Measurements from ENCODE around the gene CTCF. TPM values are rescaled to one million over a fixed set of nuclear protein-coding genes. Genes with fewer than 3 reads are reported as not detected.

The CTCF gene
- total and polyA plus RNA-seq, 3 experiments from 2014 or later, result 65.4 to 67.4 (median 66.4) TPM

DNA sequence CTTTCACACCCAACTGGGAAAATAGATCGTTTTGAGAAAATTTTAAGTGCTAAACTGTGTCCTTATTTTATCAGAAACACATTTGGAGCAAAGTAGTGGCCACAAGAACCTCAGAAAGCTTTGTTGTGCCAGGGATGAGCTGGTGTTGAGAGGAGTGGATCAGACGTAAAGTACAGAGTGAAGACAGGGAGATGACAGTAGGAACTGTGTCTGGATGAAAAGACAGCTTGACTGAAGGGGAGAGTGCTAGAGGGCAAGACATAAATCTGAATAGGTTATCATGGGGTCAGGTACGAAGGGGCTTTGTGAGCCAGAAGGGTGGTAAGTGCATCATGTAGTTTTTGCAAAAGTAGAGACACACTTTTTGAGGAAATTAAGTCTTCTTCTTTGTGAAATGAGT is 43.3 kb downstream of the CTCF start:
- Mint-ChIP-seq H3K27me3 (no peaks in the 10 kb centered on the region), H3K27ac (peak overlapping the region in 4 of 8 donors; percentile 21 to 59 (median 50))

DNA sequence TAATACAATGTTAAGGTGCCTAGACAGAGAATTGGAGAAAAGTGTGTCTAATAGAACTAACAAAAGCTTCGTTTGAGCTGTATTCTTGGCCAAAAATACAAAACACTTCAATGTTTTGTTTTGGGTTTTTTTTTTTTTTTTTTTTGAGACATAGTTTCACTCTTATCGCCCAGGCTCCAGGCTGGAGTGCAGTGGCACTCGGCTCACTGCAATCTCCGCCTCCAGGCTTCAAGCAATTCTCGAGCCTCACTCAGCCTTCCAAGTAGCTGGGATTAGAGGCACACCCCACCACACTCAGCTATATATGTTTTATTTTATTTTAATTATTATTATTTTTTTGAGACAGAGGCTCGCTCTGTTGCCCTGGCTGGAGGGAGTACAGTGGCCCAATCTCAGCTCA is 44.3 kb downstream of the CTCF start:
- H3K4me3 Mint-ChIP-seq, result no peak overlapping the region
- H3K9me3 Mint-ChIP-seq, result no peaks in the 10 kb centered on the region
- CTCF ChIA-PET, result interaction anchor here (0.8 kb wide), 1 partner anchor 111 kb away, joined by 3 read pairs; no protein-coding TSS in a partner anchor
- no peak overlapping the region for H3K27ac ChIP-seq (ENCODE audit: low read depth, low read length)
- no peaks in the 10 kb centered on the region for H3K27me3 ChIP-seq (ENCODE audit: insufficient read depth, low read length, poor library complexity, severe bottlenecking)
- peaks cover 0 to 24% (median 3%) of the 10 kb centered on the region in 3 donors for H3K36me3 Mint-ChIP-seq
- peak overlapping the region in 2 of 8 donors; percentile 12 to 78 for H3K27ac Mint-ChIP-seq
- H3K9me3 ChIP-seq (ENCODE audit: low read length), result no peaks in the 10 kb centered on the region
- POLR2A ChIA-PET, result interaction anchor here (0.7 kb wide), 1 partner anchor 51 kb away, joined by 6 read pairs; no protein-coding TSS in a partner anchor
- peaks cover 15 to 27% (median 21%) of the 10 kb centered on the region in 3 donors for H3K4me1 Mint-ChIP-seq
- H3K36me3 ChIP-seq (ENCODE audit: insufficient read depth, low read length), result peaks cover 9% of the 10 kb centered on the region
- H3K4me3 ChIP-seq (ENCODE audit: low read length), result no peak overlapping the region
- no peak for DNase-seq
- no peaks in the 10 kb centered on the region for H3K27me3 Mint-ChIP-seq
- H3K4me1 ChIP-seq (ENCODE audit: insufficient read depth, low read length), result no peaks in the 10 kb centered on the region

More for the DNA sequence above, 43.3 kb downstream of the CTCF start:
- Mint-ChIP-seq H3K4me3 (no peak overlapping the region), H3K36me3 (peaks cover 0 to 14% (median 3%) of the 10 kb centered on the region in 3 donors), H3K9me3 (no peaks in the 10 kb centered on the region), H3K4me1 (peaks cover 19 to 36% (median 27%) of the 10 kb centered on the region in 3 donors)
- Histone ChIP-seq H3K27ac (ENCODE audit: low read depth, low read length) (no peak overlapping the region), H3K4me1 (ENCODE audit: insufficient read depth, low read length) (no peaks in the 10 kb centered on the region), H3K9me3 (ENCODE audit: low read length) (no peaks in the 10 kb centered on the region), H3K36me3 (ENCODE audit: insufficient read depth, low read length) (no peaks in the 10 kb centered on the region), H3K27me3 (ENCODE audit: insufficient read depth, low read length, poor library complexity, severe bottlenecking) (no peaks in the 10 kb centered on the region), H3K4me3 (ENCODE audit: low read length) (no peak overlapping the region)
- no peak for DNase-seq
- ChIA-PET POLR2A (no interaction called here), CTCF (no interaction called here)

DNA sequence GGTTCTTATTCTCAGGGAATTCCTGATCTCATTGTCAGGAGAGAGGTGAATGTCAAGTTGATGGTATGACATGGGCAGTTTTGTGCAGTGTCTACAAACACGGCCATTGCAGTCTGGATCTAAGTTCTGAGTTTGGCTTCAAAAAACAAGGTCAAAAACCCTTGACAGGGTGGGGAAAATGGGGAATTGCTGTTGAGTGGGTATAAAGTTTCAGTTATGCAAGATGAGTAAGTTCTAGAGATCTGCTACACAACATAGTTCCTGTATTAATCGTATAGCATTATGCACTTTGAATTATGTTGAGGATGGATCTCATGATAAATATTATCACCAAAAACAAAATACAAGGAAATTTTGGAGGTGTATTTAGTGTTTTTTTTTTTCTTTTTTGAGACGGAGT is 46.0 kb downstream of the CTCF start:
- Mint-ChIP-seq H3K27ac (peak overlapping the region in 1 of 8 donors; percentile 40), H3K4me3 (peak overlapping the region in 1 of 7 donors; percentile 10), H3K27me3 (no peaks in the 10 kb centered on the region), H3K36me3 (peaks cover 0 to 42% (median 9%) of the 10 kb centered on the region in 3 donors), H3K9me3 (no peaks in the 10 kb centered on the region), H3K4me1 (peaks cover 15 to 21% (median 20%) of the 10 kb centered on the region in 3 donors)
- DNase-seq, result no peak
- ChIA-PET POLR2A (no interaction called here), CTCF (no interaction called here)
- Histone ChIP-seq H3K27me3 (ENCODE audit: insufficient read depth, low read length, poor library complexity, severe bottlenecking) (no peaks in the 10 kb centered on the region), H3K36me3 (ENCODE audit: insufficient read depth, low read length) (peaks cover 17% of the 10 kb centered on the region), H3K4me3 (ENCODE audit: low read length) (no peak overlapping the region), H3K9me3 (ENCODE audit: low read length) (no peaks in the 10 kb centered on the region), H3K4me1 (ENCODE audit: insufficient read depth, low read length) (no peaks in the 10 kb centered on the region), H3K27ac (ENCODE audit: low read depth, low read length) (no peak overlapping the region)

DNA sequence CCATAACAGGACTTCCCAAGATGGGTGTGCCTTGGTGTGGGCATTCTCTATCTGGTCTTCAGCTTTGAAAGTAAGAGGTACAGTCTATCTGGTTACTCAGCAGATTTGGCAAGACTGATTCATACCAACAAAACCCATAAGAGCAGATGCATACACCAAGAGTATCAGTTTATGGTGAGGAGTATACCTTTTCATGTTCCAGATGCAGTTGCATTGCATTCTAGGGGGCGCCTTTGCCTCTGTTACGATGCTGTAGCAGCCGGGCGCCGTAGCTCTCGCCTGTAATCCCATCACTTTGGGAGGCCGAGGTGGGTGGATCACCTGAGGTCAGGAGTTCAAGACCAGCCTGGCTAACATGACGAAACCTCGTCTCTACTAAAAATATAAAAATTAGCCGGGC is 51.5 kb downstream of the CTCF start:
- CTCF ChIA-PET, result interaction anchor here (0.6 to 1.5 kb wide), 3 partner anchors 11 to 48 kb away, joined by 3 read pairs; partner anchors contain the start of gene CARMIL2
- H3K4me3 Mint-ChIP-seq, result no peak overlapping the region
- Histone ChIP-seq H3K9me3 (ENCODE audit: low read length) (no peaks in the 10 kb centered on the region), H3K27ac (ENCODE audit: low read depth, low read length) (no peak overlapping the region), H3K4me3 (ENCODE audit: low read length) (no peak overlapping the region), H3K4me1 (ENCODE audit: insufficient read depth, low read length) (no peaks in the 10 kb centered on the region), H3K36me3 (ENCODE audit: insufficient read depth, low read length) (peaks cover 31% of the 10 kb centered on the region), H3K27me3 (ENCODE audit: insufficient read depth, low read length, poor library complexity, severe bottlenecking) (no peaks in the 10 kb centered on the region)
- POLR2A ChIA-PET, result no interaction called here
- no peaks in the 10 kb centered on the region for H3K27me3 Mint-ChIP-seq
- peak overlapping the region in 1 of 8 donors; percentile 58 for H3K27ac Mint-ChIP-seq
- H3K9me3 Mint-ChIP-seq, result no peaks in the 10 kb centered on the region
- H3K4me1 Mint-ChIP-seq, result peaks cover 0 to 1% (median 0%) of the 10 kb centered on the region in 3 donors
- no peak for DNase-seq
- peaks cover 9 to 77% (median 19%) of the 10 kb centered on the region in 3 donors for H3K36me3 Mint-ChIP-seq

DNA sequence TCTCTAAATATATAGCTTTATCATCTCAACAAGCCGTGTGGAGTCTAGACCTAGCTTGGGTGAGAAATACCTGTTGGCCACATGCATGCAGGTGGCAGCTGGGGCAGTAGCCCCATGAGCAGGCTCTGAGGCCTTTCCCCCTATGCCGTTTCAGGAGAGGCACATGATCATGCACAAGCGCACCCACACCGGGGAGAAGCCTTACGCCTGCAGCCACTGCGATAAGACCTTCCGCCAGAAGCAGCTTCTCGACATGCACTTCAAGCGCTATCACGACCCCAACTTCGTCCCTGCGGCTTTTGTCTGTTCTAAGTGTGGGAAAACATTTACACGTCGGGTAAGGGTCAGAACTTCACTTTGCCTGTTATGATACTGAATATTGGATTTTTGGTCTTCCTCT is 65.9 kb downstream of the CTCF start:
- H3K27me3 Mint-ChIP-seq, result no peaks in the 10 kb centered on the region

DNA sequence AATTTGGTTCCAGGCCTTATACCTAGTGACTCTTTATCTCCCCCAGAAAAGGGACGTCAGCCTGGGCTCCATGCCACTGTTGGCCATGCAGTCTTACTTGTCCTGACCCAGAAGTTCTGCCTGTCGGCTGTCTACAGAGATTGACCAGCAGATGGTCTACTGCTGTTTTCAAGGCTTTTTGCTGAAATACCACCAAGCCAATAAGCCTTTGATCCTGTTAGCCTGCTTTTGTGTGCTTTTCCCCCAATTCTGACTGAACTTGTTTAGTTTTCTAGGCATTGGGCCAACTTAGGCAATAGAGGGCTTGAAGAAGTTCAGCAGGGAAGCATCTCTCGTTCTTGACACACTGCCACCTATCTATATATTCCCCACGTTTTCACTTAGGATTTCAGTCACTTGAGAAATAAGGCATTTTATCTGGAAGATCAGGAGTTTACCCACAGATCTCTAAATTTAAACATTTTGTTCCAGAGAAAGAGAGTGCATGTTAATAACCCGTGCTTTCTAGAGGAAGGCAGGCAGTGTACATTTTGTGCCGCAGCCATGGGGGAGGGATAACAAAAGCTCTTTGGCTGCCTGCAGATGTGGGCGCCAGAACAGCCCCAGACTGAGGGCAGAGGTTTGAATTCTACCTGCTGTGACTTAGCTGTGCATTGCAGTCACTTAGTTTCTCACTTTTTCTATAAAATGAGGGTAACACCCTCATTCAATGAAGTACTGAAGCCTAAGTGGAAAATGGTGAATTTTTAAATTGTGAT is 70.3 kb downstream of the CTCF start:
- POLR2A ChIA-PET, result no interaction called here
- H3K9me3 ChIP-seq (ENCODE audit: low read length), result no peaks in the 10 kb centered on the region
- H3K36me3 Mint-ChIP-seq, result peaks cover 0 to 74% (median 17%) of the 10 kb centered on the region in 3 donors
- no peaks in the 10 kb centered on the region for H3K4me1 ChIP-seq (ENCODE audit: insufficient read depth, low read length)
- no peak for DNase-seq
- H3K27ac ChIP-seq (ENCODE audit: low read depth, low read length), result no peak overlapping the region
- peaks cover 0 to 4% (median 0%) of the 10 kb centered on the region in 3 donors for H3K4me1 Mint-ChIP-seq
- H3K27ac Mint-ChIP-seq, result peak overlapping the region in 3 of 8 donors; percentile 51 to 61 (median 54)
- CTCF ChIA-PET, result interaction anchor here (0.7 to 1.4 kb wide), 3 partner anchors 12 to 86 kb away, joined by 4 read pairs; partner anchors contain the start of gene CARMIL2
- no peak overlapping the region for H3K4me3 Mint-ChIP-seq
- H3K9me3 Mint-ChIP-seq, result no peaks in the 10 kb centered on the region
- H3K36me3 ChIP-seq (ENCODE audit: insufficient read depth, low read length), result peaks cover 41% of the 10 kb centered on the region
- no peaks in the 10 kb centered on the region for H3K27me3 ChIP-seq (ENCODE audit: insufficient read depth, low read length, poor library complexity, severe bottlenecking)
- no peaks in the 10 kb centered on the region for H3K27me3 Mint-ChIP-seq
- no peak overlapping the region for H3K4me3 ChIP-seq (ENCODE audit: low read length)

More for the DNA sequence above, 65.9 kb downstream of the CTCF start:
- no peak overlapping the region for H3K4me3 Mint-ChIP-seq
- peaks cover 0 to 4% (median 0%) of the 10 kb centered on the region in 3 donors for H3K4me1 Mint-ChIP-seq
- Histone ChIP-seq H3K27me3 (ENCODE audit: insufficient read depth, low read length, poor library complexity, severe bottlenecking) (no peaks in the 10 kb centered on the region), H3K4me3 (ENCODE audit: low read length) (no peak overlapping the region), H3K9me3 (ENCODE audit: low read length) (no peaks in the 10 kb centered on the region), H3K27ac (ENCODE audit: low read depth, low read length) (no peak overlapping the region), H3K4me1 (ENCODE audit: insufficient read depth, low read length) (no peaks in the 10 kb centered on the region), H3K36me3 (ENCODE audit: insufficient read depth, low read length) (peaks cover 54% of the 10 kb centered on the region)
- ChIA-PET POLR2A (interaction anchor here (0.6 kb wide), 1 partner anchor 311 kb away, joined by 8 read pairs; no protein-coding TSS in a partner anchor), CTCF (interaction anchor here (1.1 to 1.7 kb wide), 6 partner anchors 12 to 188 kb away, joined by 3 to 8 read pairs (median 3); no protein-coding TSS in a partner anchor)
- peak overlapping the region in 1 of 8 donors; percentile 44 for H3K27ac Mint-ChIP-seq
- no peaks in the 10 kb centered on the region for H3K9me3 Mint-ChIP-seq
- peaks cover 0 to 72% (median 22%) of the 10 kb centered on the region in 3 donors for H3K36me3 Mint-ChIP-seq
- DNase-seq, result no peak

DNA sequence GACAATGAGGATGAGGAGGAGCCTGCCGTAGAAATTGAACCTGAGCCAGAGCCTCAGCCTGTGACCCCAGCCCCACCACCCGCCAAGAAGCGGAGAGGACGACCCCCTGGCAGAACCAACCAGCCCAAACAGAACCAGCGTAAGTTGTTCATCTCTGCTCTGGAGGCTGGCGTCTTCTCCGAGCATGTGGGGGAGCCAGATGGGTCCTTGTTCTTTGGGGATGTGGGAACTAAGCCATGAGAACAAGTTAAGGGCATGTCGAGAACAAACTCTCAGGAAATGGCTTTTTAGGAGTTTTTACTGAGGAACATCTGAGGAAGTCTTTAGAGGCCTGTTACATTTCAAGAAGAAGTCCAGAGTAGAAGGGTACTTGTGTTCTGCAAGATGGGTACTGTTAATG is 74.4 kb downstream of the CTCF start:
- H3K4me1 ChIP-seq (ENCODE audit: insufficient read depth, low read length), result no peaks in the 10 kb centered on the region
- H3K27me3 ChIP-seq (ENCODE audit: insufficient read depth, low read length, poor library complexity, severe bottlenecking), result no peaks in the 10 kb centered on the region
- ChIA-PET CTCF (interaction anchor here (1.5 to 13.0 kb wide), 3 partner anchors 88 to 115 kb away, joined by 4 to 235 read pairs (median 5); no protein-coding TSS in a partner anchor), POLR2A (no interaction called here)
- H3K4me3 Mint-ChIP-seq, result no peak overlapping the region
- H3K4me3 ChIP-seq (ENCODE audit: low read length), result no peak overlapping the region
- H3K9me3 Mint-ChIP-seq, result no peaks in the 10 kb centered on the region
- H3K36me3 ChIP-seq (ENCODE audit: insufficient read depth, low read length), result peaks cover 20% of the 10 kb centered on the region
- no peak overlapping the region for H3K27ac ChIP-seq (ENCODE audit: low read depth, low read length)
- DNase-seq, result no peak
- peak overlapping the region in 1 of 8 donors; percentile 17 for H3K27ac Mint-ChIP-seq
- peaks cover 0 to 4% (median 0%) of the 10 kb centered on the region in 3 donors for H3K4me1 Mint-ChIP-seq
- H3K27me3 Mint-ChIP-seq, result no peaks in the 10 kb centered on the region
- H3K36me3 Mint-ChIP-seq, result peaks cover 0 to 67% (median 13%) of the 10 kb centered on the region in 3 donors
- no peaks in the 10 kb centered on the region for H3K9me3 ChIP-seq (ENCODE audit: low read length)

DNA sequence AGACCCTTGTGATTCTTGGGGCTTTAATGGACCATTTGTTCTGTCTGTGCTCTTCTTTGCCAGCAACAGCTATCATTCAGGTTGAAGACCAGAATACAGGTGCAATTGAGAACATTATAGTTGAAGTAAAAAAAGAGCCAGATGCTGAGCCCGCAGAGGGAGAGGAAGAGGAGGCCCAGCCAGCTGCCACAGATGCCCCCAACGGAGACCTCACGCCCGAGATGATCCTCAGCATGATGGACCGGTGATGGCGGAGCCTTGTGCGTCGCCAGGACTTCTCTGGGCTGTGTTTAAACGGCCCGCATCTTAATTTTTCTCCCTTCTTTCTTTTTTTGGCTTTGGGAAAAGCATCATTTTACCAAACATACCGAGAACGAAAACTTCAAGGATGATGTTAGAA is 75.3 kb downstream of the CTCF start:
- POLR2A ChIA-PET, result no interaction called here
- H3K9me3 Mint-ChIP-seq, result no peaks in the 10 kb centered on the region
- Histone ChIP-seq H3K9me3 (ENCODE audit: low read length) (no peaks in the 10 kb centered on the region), H3K4me1 (ENCODE audit: insufficient read depth, low read length) (no peaks in the 10 kb centered on the region), H3K4me3 (ENCODE audit: low read length) (no peak overlapping the region), H3K36me3 (ENCODE audit: insufficient read depth, low read length) (peaks cover 13% of the 10 kb centered on the region), H3K27ac (ENCODE audit: low read depth, low read length) (no peak overlapping the region), H3K27me3 (ENCODE audit: insufficient read depth, low read length, poor library complexity, severe bottlenecking) (no peaks in the 10 kb centered on the region)
- no peaks in the 10 kb centered on the region for H3K27me3 Mint-ChIP-seq
- H3K27ac Mint-ChIP-seq, result no peak overlapping the region
- CTCF ChIA-PET, result interaction anchor here (1.3 to 13.0 kb wide), 3 partner anchors 11 to 116 kb away, joined by 3 to 235 read pairs (median 5); no protein-coding TSS in a partner anchor
- H3K4me3 Mint-ChIP-seq, result no peak overlapping the region
- no peak for DNase-seq
- no peaks in the 10 kb centered on the region for H3K4me1 Mint-ChIP-seq
- peaks cover 0 to 59% (median 9%) of the 10 kb centered on the region in 3 donors for H3K36me3 Mint-ChIP-seq

All from CD8-positive, alpha-beta memory T cell (primary cell).